ENCODE data around the gene KAT5. TPM values are rescaled to one million over a fixed set of nuclear protein-coding genes. Genes with fewer than 3 reads are reported as not detected.

Gene KAT5
- total RNA-seq, 1 experiment from 2014 or later: 56.6 TPM

- TF ChIP-seq, protein P1, sequence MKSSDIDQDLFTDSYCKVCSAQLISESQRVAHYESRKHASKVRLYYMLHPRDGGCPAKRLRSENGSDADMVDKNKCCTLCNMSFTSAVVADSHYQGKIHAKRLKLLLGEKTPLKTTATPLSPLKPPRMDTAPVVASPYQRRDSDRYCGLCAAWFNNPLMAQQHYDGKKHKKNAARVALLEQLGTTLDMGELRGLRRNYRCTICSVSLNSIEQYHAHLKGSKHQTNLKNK (CRISPR knock-in tag; IDR thresholded peaks at IDR 0.05): no peak
- TF ChIP-seq, protein P2, sequence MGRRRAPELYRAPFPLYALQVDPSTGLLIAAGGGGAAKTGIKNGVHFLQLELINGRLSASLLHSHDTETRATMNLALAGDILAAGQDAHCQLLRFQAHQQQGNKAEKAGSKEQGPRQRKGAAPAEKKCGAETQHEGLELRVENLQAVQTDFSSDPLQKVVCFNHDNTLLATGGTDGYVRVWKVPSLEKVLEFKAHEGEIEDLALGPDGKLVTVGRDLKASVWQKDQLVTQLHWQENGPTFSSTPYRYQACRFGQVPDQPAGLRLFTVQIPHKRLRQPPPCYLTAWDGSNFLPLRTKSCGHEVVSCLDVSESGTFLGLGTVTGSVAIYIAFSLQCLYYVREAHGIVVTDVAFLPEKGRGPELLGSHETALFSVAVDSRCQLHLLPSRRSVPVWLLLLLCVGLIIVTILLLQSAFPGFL (CRISPR knock-in tag; IDR thresholded peaks at IDR 0.05; ENCODE audit: borderline replicate concordance): no peak
- no peak for TF ChIP-seq ETV6 (CRISPR knock-in tag; IDR thresholded peaks at IDR 0.05)
- TF ChIP-seq ZNF232 (CRISPR knock-in tag; IDR thresholded peaks at IDR 0.05): no peak
- TF ChIP-seq, protein P3, sequence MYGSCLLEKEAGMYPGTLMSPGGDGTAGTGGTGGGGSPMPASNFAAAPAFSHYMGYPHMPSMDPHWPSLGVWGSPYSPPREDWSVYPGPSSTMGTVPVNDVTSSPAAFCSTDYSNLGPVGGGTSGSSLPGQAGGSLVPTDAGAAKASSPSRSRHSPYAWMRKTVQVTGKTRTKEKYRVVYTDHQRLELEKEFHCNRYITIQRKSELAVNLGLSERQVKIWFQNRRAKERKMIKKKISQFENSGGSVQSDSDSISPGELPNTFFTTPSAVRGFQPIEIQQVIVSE (CRISPR knock-in tag; IDR thresholded peaks at IDR 0.05; ENCODE audit: borderline replicate concordance): no peak
- no peak for TF ChIP-seq TCF7 (CRISPR knock-in tag; IDR thresholded peaks at IDR 0.05; ENCODE audit: low read depth)
- no peak for TF ChIP-seq ZNF317 (CRISPR knock-in tag; IDR thresholded peaks at IDR 0.05; ENCODE audit: borderline replicate concordance, low read depth)
- no peak for TF ChIP-seq ATF2 (CRISPR knock-in tag; IDR thresholded peaks at IDR 0.05; ENCODE audit: borderline replicate concordance, low read depth)
- TF ChIP-seq RELA (CRISPR knock-in tag; IDR thresholded peaks at IDR 0.05; ENCODE audit: borderline replicate concordance): no peak
- TF ChIP-seq KAT7 (CRISPR knock-in tag; IDR thresholded peaks at IDR 0.05; ENCODE audit: borderline replicate concordance): no peak
- TF ChIP-seq NR1H2 (CRISPR knock-in tag; IDR thresholded peaks at IDR 0.05): no peak
- TF ChIP-seq ZNF532 (CRISPR knock-in tag; IDR thresholded peaks at IDR 0.05; ENCODE audit: borderline replicate concordance): no peak
- no peak for TF ChIP-seq HMGA2 (CRISPR knock-in tag; IDR thresholded peaks at IDR 0.05)
- TF ChIP-seq HMGXB4 (CRISPR knock-in tag; IDR thresholded peaks at IDR 0.05): no peak
- no peak for TF ChIP-seq RORB (CRISPR knock-in tag; IDR thresholded peaks at IDR 0.05)
- TF ChIP-seq E2F5 (CRISPR knock-in tag; IDR thresholded peaks at IDR 0.05): no peak
- no peak for TF ChIP-seq MAX (CRISPR knock-in tag; IDR thresholded peaks at IDR 0.05)
- TF ChIP-seq FOXP4 (CRISPR knock-in tag; IDR thresholded peaks at IDR 0.05): no peak
- ChIA-PET POLR2A (no interaction called here), CTCF (interaction anchor here (2.0 to 3.1 kb wide), 4 partner anchors 47 to 179 kb away, joined by 8 to 31 read pairs (median 20); partner anchors contain the start of genes CCDC85B, FIBP, MUS81 and RELA)
- Mint-ChIP-seq H3K4me1 (0 out of 2 replicates have a peak, but pooled peaks cover 3% of the 10 kb centered on the region), H3K4me3 (no peak overlapping the region), H3K27me3 (ENCODE audit: low read depth) (peaks cover 11% of the 10 kb centered on the region), H3K27ac (no peak overlapping the region), H3K36me3 (peaks cover 23% of the 10 kb centered on the region), H3K9me3 (no peaks in the 10 kb centered on the region)
- no peak for DNase-seq (ENCODE audit: low spot score)
- ATAC-seq: no peak
These were observed 1.6 kb upstream of the KAT5 start for GRCh38 chr11:65710421-65710820.

Data from WTC11 (cell line).